Stimulated activated CD4-positive, alpha-beta T cell treated with anti-CD3 and anti-CD28 coated beads, Interleukin-1b, Interleukin-23, amount 100 ng/mL, for 4 hours (primary cell): ENCODE data around the gene ZNF385C.
"Not testable (repeated sequence)": the region's sequence is repeated elsewhere in the genome, so short reads cannot be mapped to it uniquely, and the experiment has no call there.

Experiments
- DNase-seq, 2 donors: peaks; one replicate each; pipeline ENCODE4 v3.0.0-alpha.2; 2020; ENCODE audit warnings: low read depth in 2 of 2

The ZNF385C gene

DNA sequence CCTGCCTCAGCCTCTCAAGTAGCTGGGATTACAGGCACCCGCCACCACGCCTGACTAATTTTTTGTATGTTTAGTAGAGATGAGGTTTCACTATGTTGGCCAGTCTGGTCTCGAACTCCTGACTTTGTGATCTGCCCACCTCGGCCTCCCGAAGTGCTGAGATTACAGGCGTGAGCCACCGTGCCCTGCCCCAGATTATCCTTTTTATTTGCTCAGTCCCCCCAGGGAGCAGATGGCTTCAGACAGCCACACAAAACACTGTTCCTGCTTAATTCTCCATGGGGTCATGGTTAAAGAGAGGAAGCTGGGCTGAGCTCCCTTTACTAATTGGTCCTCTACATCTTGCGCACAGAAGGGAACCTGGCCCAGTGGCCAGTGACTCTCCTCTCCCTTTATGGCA is 77.4 kb downstream of the ZNF385C start:
- DNase-seq, result not testable (repeated sequence)

DNA sequence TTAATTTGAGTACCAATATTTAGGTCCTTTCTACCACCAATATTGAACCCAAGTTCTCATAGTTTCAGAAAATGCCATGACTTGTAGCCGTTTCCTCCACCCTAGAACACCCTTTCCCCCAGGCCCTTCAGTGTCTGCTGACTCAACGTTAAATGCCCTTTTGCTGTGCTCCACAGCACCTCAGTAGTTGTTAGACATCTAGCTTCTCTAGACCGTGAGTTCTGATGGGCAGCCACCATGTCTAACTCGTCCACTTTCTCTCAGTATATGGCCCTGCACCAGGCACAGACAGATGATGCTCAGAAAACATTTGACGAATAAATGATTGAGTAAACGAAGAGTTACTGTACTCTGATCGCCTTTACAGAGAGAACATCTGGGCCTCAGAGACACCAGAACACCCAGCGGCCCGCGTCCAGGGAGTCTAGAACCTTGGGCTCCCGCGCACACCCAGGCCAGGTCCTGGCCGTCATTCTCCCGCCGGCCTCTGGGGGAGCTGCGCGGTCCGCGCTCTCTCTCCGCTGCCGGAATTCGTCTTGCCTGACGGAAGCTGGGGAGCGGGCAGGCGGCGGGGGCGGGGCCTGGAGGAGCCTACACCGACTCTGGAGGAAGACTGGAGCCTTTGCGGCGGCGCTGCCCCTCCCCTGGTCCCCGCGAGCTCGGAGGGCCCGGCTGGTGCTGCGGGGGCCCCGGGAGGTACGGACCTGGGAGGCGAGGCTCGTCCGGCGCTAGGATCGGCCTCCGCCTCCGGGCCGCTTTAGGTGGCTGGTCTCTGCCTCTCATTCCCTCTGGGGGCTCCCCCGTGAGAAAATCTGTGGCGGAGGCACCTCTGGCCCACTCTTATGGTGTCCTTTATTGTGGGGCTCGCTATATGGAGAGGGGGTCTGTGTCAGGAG is 78.5 kb downstream of the ZNF385C start, which contains the start of gene NKIRAS2:
TSS of gene NKIRAS2 (plus strand) at position 582 of the 896 bp plus-strand sequence. CDS start 1,488 bp downstream, outside the sequence.
- DNase-seq, result peak; percentile 89 to 94

DNA sequence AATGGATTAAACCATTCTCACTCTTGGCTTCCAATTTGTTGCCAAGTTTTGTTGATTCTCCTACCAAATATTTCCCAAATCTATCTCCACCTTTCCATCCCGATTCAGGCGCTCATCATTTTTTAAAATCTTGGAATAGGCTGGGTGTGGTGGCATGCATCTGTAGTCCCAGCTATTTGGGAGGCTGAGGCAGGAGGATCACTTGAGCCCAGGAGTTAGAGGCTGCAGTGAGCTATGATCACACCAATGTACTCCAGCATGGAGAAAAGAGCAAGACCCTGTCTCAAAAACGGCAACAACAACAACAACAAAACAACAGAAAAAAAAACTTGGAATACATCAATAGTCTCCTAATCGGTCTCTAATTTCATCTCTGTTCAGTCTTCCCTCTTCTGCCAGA is 79.3 kb downstream of the ZNF385C start:
- DNase-seq, result no peak

DNA sequence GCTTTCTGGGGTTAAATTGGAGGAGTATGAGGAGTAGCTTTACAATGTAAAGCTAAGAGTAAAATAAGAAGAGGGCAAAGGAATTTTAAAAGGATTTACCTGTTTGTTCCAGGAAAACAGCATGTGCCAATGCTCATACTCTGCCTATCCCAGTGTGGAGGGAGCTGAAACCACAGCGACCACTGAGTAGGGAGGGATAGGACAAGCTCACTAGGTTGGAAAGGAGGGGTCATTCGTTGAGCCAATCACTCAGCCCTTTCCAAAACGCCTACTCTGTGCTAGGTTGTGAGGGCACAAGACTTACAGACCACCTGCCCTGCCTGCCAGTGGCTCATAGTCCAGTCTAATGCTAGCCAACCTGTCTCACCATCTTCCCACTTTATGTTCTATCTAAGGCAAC is 79.9 kb downstream of the ZNF385C start:
- DNase-seq, result no peak

DNA sequence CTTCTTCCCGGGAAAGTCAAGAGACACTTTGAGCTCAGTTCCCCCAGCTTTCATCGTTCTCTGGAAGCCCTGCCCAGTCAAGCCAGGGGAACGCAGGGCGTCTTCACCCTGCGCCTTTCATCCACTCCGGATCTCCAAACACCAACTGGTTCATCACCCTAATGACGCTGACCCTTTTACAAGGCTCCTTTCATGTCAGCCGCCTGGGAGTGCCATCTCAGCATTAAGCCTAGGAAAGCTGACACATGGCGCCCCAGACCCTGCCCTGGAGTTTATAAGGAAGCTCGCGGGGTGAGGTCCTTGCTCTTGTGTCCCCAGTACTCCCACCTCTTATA is 80.4 kb downstream of the ZNF385C start:
- no peak for DNase-seq

DNA sequence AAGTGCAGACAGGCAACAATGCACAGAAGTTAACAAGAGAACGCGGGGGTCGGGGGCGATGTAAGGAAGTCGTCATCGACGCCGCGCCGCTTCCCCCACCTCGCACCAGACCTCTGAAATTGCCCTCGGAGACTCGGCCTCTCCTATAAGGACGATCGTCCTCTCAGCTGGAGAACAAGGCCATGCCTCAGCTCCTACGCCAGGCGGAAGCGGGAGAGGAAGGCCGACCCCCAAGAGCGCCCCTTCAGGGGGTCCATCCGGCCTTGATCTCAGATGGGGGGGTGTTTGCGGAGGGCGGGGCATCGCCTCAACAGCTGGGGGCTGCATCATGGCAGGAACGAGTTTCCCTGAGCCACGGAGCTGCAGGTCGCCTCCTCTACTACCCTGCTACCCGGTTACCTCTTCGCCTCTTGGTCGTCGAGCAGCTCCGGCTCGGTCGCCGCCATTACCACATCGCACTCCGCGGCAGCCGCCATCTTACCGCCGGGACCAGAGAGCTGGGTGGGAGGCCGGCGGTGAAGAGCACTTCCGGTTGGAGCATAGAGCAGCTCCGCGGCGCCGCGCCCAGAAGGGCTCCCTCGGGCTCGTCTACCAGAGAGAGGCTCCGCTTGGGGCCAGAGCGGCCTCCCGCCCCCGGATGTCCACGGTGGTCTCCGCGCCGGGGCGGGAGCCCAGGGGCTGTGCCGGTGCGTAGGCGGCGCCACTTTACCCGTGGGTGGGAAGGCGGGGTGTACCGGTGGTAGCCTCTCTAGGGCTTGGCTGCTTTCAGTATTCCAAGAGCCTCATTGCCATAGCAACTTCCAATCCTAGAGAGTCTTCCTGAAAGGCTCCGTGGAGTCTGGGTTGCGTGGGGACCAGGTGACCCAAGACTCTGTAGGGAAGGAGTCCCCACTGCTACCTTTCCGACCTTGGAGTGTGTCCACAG is 81.1 kb downstream of the ZNF385C start, which contains the start of gene DNAJC7:
TSS of gene DNAJC7 (minus strand) at position 499 of the 925 bp plus-strand sequence. CDS start at position 476, 23 bp downstream.
- DNase-seq, result peak; percentile 81 to 83

DNA sequence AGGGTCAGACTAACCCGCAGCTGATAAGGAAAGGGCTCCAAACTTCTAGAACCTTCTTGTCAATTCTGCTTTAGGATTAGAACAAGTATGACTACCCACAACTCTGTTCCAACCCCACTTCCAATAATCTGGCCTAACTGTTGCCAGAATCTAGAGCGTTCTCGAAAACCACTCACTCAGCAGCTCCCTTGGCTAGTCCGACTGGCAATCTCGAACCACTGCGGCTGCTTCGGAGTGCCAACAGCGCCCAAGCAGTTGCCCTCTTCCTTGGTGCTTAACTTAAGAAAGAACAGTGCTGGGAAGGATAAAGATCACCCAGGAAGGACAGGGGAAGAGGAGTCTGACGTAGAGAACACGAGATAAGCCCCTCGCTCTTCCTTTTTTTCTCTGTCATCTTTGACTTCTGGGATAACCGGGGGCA is 81.9 kb downstream of the ZNF385C start:
- no peak for DNase-seq

DNA sequence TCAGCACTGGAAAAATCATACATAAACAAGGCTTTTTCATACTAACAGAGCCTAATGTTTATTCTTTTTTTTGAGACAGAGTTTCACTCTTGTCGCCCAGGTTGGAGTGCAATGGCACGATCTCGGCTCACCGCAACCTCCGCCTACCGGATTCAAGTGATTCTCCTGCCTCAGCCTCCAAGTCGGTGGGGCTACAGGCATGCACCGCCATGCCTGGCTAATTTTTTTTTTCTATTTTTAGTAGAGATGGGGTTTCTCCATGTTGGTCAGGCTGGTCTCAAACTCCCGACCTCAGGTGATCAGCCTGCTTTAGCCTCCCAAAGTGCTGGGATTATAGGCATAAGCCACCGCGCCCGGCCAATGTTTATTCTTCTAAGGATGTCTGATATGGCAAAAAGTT is 84.5 kb downstream of the ZNF385C start:
- DNase-seq, result not testable (repeated sequence)

DNA sequence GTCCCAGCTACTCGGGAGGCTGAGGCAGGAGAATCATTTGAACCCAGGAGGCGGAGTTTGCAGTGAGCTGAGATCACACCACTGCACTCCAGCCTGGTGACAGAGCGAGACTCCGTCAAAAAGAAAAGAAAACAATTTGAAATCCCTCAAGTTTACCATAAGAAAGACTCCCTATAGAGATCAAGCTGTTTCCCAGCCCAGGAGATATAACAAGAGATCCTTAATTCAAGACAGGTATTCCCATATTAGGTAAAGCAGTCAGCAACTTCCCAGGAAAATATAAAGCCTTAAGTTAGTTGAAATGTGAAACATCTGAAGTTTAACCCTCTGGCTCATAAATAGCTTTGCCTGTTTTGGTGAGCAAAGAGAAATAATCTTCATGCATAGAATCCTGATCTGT is 85.9 kb downstream of the ZNF385C start:
- DNase-seq, result not testable (repeated sequence)

DNA sequence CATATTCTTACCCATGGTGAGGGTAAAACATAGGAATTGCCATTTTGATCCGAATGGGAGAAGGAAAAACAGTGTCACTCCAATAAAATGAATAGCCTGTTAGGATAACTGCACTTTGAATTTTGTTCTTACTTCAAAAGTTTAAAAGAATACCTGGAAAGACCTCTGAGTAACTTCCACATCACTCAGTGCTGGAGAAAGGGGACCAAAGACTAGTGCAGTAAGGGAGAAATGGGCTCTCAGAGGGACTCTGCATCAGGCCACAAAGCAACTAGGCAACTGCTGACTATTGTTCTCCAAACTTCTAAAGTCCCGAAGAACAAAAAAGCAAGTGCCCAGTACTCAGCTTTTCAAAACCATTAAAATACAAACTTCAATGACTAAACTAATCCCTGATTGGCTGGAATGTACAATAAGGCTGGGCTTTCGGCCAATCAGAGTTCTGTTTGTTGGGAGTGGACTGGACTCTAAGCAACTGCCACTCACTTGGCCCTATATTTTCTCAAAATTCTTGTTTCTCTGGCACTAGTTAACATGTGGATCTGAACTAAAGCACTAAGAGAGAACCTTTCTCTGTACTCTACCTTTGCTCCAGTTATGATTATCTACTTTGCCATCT is 87.3 kb downstream of the ZNF385C start:
- DNase-seq, result no peak

DNA sequence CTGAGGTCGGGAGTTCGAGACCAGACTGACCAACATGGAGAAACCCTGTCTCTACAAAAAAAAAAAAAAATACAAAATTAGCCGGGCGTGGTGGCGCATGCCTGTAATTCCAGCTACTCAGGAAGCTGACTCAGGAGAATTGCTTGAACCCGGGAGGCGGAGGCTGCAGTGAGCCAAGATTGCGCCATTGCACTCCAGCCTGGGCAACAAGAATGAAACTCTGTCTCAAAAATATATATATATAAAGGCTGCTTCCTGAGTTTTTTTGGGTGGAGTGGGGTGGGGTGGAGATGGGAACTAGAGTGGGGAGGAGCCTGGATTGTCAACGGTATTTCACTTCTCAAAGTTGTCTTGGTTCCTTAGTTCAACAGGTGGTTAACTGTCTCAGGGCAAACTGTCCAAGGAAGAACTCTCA is 88.0 kb downstream of the ZNF385C start:
- not testable (repeated sequence) for DNase-seq

DNA sequence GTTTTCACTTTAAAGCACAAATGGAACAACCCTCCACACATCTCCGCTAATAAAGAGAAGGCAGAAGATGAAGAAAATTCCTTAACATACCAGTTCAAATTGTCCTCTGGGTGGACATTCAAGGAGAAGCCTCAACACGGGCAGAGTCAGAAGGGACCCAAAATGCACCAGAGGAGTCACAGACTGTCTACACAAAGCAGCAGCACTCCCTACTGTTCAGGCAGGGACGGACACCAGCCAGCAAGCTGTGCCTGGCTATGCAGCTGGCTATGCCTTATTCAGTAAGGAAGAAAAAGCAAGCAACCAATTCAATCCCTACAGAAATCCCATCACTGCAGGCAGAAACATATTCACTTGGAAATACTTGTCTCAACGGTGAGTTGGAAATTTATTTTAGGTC is 89.1 kb downstream of the ZNF385C start:
- no peak for DNase-seq

DNA sequence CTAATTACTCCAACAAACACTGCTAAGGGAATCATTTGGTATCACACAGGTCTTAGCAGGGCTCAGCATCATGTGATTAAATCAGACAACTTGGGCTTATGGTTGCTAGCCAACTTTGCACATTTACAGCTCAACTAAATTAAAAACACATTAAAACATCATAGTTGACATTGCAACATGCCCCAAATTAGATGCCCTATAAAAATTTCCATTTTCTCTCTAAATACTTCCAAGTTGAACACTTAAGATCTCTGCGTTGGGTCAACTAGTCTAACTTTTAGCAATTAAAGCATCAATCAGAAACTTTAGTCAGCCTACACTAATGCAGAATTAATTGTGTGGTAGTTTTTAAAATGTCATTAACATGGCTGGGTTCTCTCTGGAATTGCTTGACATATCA is 93.1 kb downstream of the ZNF385C start:
- no peak for DNase-seq

DNA sequence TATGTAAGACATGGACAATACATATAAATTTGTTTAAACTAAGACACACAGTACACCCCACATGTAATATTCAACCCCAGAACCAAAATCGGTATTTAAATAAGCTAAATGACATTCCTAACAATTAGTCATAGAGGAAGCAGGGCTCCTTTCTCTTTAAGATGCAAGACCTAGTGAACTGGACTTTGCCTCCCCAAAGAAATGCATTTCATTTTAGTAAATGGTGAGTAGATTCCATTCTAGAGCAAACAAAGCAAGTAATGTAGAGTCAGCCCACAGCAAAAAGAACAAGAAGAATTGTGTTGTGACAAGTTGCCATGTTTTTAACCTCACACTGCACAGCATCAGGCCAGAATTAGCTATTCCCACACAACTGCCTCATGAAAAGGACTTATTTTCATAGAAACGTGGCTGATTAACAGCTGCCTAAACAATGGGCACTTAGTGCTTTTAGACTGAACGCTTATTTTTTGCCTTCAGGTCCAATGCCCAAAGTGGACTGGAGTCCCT is 95.4 kb downstream of the ZNF385C start:
- DNase-seq, result no peak

DNA sequence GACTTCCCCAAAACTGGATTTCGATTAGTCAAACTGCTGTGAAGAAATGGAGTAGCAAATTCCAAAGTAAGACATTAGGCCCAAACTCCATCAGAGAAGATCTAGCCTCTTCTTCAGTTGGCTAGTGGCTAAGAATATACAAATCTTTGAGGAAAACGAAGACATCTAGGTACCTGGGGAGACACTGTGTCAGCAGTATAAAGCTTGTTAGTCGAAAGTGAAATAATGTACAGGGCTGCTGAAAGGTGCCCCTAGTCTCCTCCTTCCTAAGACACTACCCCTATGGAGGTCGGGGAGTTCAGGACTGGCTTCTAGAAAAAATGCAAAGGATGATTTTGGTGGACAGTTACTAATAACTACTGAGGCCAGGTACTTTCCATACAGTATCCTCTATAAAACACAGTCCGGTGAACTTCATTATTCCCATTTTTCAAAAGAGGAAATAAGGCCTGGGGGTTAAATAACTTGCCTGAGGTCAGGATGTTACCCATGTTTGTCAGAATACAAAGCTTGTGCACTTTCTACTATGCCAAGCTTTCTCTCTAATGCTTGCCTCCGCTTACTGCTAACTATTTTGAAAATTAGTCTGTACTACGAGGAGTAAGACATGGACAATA is 96.0 kb downstream of the ZNF385C start:
- DNase-seq, result no peak

DNA sequence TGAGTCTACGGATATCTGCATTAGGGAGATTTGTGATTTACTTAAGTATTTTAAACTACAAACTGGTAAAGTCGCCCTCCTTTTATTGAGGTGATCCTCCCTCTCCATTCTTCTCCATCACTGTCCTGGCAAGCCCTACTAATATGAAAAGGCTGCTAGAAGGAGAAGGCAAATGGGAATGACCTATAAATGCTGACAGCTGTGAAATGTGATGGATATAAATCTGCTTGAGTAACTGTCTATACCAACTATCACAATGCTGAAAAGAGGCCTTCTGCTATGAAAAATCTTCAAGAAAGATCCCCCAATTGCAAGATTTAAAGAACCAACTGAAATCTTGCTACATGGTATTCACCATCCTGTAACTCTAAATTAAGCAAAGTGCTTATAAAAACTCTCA is 96.5 kb downstream of the ZNF385C start:
- no peak for DNase-seq

DNA sequence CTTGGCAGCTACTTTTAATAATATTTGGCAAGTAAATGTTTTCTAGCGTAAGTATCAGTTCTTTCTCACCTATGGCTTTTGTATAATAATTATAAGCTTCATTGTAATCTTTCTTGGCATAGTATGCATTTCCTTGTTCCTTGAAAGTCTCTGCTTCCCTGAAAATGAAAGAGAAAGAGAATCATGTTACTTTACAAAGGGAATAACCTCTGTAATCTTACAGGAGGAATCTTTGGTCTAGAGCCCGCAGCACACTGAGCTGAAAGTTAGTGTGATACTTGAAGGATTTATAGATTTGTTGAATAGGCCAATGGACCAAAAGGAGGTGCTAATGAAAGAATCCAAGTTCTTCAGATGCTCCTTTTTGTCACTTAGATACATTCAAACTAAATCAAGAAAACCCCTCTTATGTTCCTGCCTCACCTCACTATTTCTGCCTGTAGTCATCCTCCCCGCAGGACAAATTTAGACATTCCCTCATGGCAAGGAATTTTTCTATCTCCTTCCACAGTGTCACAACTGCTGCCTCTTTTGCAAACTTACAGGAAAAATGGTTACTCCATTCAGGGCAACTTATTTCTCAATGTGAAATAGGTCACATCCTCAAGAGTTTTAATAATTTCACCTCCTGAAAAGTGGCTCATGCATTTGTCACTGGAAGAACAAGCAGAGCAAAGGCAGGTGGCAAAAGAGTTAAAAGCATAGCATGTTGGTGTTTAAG is 97.7 kb downstream of the ZNF385C start:
- no peak for DNase-seq

DNA sequence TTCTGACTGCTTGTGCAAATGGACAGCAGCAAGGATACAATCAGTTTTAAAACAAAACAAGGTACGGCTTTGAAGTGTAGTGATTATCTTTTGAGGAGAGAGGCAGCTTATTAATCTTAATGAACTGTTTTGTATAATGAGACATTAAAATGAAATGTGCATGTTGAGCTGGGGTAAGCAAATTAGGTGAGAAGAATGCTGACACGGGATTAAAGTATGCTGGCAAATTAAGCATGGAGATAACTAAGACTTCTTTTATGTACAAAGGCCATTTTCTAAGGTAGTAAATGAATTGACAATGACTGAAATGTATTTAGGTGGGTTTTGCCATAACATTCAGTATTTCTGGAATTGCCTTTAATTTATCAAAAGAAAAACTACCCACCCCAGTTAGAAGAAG is 99.8 kb downstream of the ZNF385C start:
- no peak for DNase-seq

DNA sequence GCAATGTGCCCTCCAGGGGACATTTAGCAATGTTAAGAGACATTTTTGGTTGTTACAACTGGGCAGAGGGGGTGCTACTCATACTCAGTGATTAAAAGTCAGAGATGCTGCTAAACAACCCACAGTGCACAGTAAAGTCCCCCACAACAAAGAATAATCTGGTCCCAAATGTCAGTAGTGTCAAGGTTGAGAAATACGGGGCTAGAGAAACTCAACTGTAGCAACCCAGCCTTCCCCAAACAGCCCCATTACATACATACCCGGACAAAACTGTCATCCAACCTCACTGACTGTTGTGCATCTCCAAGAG is 101.5 kb downstream of the ZNF385C start:
- DNase-seq, result no peak

DNA sequence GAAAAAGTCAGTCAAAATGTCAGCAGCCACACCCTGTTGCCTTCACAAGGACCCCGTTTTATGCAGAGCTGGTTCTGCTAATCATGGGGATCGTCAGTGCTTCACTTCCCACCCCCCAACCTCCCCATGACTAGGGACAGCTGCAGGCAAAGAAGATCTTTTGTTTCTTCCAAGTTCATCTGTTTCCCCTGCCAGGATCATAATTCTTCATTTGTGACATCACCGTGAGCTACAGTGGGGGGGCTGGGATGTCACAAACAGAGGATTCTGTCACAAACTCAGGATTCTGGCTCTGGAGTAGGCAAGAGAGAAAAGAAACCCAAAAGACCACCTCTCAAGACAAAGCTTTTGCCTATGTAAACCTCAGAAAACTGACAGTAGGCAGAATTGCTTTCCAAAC is 105.7 kb downstream of the ZNF385C start:
- no peak for DNase-seq
